A549 treated with CORT108297 at 1 μM for 4 hours (cell line): ENCODE measurements around the gene FJX1. TPM values are rescaled to one million over a fixed set of nuclear protein-coding genes. Genes with fewer than 3 reads are reported as not detected.

ENCODE experiments used
- total RNA-seq: library from RNA; stranded (reverse); fragments of 200-300 nt; extraction: Qiagen RNA extraction; gene quantifications from 5 replicates; pipeline ENCODE4 v1.2.3, GENCODE V29; 2022

Gene FJX1, protein sequence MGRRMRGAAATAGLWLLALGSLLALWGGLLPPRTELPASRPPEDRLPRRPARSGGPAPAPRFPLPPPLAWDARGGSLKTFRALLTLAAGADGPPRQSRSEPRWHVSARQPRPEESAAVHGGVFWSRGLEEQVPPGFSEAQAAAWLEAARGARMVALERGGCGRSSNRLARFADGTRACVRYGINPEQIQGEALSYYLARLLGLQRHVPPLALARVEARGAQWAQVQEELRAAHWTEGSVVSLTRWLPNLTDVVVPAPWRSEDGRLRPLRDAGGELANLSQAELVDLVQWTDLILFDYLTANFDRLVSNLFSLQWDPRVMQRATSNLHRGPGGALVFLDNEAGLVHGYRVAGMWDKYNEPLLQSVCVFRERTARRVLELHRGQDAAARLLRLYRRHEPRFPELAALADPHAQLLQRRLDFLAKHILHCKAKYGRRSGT
- total RNA-seq, result 30.2 to 43.8 TPM (median 40.0 TPM) in 5 replicates

GRCh38 chr11:35617687-35618496 is at the start of gene FJX1:
Gene FJX1 (plus strand): TSS chr11:35618460. CDS start chr11:35618637, 177 bp downstream.

DNA sequence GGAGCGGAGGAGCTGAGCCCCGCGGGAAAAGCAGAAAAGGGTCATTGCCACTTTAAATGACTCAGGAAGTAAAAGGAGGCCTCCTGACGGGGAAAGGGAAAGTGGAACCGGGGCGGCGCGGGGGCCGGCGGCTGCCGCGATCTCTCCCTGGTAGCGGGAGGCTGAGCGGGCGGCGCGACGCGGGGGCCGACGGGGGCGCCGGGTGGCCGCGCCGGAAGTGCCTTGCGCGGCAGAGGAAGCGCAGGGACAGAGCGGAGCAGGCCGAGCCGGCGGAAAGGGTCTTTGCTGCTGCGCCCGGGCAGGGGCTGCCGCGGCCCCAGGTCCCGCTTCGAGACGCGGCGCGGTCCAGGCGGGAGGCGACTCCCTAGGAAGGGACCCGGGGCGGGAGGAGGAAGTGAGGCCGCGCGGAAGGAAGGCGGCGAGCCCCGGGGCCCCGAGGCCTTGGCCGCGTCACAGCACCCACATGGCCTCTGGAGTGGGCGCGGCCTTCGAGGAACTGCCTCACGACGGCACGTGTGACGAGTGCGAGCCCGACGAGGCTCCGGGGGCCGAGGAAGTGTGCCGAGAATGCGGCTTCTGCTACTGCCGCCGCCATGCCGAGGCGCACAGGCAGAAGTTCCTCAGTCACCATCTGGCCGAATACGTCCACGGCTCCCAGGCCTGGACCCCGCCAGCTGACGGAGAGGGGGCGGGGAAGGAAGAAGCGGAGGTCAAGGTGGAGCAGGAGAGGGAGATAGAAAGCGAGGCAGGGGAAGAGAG is 44.6 kb downstream of the FJX1 start, which contains the start of gene TRIM44:
Gene TRIM44 (plus strand): TSS at position 127 of the 759 bp plus-strand sequence. CDS start 337 bp downstream, at position 464.

Other genes with a start within 250 kb of the FJX1 start
- gene SLC1A2, start 198.9 kb upstream of the FJX1 start, total RNA-seq, result 0.02 to 0.07 TPM (median 0.05 TPM) in 4 of 5 replicates, not detected in the other
- gene PAMR1, start 92.8 kb upstream of the FJX1 start, total RNA-seq, result 0.08 TPM in 1 of 5 replicates, not detected in the others
- 18.1 to 28.3 TPM (median 25.4 TPM) in 5 replicates for gene TRIM44, start 44.3 kb downstream of the FJX1 start, total RNA-seq